LNCAP (cell line): ENCODE measurements around the gene PTPRN2.

Experiments used
- TF ChIP-seq, protein P1 (sequence below): fragments of 450-650 bp; IDR thresholded peaks from 2 replicates; pipeline ENCODE4 v1.5.1; 2017; ENCODE audit warnings: mild to moderate bottlenecking

The PTPRN2 gene

DNA sequence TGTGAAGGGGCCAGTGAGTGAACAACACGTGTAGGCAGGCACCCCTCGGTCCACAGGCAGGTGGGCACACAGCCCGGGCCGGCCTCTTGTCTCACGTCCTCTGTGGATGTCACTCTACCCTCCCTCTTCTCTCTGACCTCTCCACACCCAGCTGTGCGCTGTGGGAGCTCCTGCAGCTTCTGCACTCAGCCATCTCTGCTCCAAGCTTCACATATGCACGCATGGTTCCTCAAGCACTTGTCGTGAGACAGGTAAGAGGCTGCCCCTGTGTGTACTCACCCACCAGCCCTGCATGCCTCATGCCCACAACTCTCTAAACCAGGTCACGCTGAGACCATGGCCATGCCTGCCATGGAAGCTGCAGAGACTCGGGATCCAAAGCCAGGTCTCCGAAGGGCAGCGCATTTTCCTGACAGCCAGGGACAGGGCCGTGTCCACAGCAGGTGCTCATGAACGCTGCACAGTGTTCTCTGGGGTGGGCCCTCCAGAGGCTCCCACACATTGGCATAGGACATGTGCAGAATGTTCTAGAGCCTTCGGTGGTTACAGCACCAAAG, 477.5 kb downstream of the PTPRN2 start:
- TF ChIP-seq, protein P1, sequence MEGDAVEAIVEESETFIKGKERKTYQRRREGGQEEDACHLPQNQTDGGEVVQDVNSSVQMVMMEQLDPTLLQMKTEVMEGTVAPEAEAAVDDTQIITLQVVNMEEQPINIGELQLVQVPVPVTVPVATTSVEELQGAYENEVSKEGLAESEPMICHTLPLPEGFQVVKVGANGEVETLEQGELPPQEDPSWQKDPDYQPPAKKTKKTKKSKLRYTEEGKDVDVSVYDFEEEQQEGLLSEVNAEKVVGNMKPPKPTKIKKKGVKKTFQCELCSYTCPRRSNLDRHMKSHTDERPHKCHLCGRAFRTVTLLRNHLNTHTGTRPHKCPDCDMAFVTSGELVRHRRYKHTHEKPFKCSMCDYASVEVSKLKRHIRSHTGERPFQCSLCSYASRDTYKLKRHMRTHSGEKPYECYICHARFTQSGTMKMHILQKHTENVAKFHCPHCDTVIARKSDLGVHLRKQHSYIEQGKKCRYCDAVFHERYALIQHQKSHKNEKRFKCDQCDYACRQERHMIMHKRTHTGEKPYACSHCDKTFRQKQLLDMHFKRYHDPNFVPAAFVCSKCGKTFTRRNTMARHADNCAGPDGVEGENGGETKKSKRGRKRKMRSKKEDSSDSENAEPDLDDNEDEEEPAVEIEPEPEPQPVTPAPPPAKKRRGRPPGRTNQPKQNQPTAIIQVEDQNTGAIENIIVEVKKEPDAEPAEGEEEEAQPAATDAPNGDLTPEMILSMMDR = no peak

DNA sequence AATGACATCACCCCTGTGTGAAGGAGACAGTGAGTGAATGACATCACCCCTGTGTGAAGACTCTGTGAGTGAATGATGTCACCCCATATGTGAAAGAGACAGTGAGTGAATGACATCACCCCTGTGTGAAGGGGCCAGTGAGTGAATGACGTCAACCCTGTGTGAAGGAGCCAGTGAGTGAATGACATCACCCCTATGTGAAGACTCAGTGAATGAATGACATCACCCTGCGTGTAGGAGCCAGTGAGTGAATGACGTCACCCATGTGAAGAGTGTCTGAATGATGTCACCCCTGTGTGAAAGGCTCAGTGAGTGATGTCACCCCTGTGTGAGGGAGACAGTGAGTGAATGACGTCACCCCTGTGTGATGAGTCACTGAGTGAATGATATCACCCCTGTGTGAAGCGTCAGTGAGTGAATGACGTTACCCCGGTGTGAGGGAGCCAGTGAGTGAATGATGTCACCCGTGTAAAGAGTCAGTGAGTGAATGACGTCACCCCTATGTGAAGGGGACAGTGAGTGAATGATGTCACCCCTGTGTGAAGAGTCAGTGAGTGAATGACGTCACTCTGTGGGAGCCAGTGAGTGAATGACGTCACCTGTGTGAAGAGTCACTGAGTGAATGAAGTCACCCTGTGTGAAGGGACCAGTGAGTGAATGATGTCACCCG, 478.1 kb downstream of the PTPRN2 start:
- TF ChIP-seq, protein P1 = no peak

DNA sequence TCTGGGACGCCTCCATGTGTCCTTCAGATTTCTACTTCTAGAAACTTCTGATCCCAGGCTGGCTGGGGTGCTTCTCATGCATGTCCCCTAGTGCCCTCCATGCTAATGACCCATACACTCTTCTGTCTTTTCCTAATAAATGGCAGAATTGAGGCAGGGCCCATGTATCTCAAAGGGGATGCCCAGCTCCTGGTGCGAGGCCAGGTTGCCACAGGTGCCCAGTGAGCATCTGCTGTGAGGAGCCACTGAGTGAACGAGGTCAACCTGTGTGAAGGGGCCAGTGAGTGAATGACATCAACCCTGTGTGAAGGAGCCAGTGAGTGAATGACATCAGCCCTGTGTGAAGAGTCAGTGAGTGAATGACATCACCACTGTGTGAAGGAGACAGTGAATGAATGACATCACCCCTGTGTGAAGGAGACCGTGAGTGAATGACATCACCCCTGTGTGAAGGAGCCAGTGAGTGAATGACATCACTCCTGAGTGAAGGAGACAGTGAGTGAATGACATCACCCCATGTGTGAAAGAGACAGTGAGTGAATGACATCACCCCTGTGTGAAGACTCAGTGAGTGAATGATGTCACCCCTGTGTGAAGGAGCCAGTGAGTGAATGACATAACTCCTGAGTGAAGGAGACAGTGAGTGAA, 478.9 kb downstream of the PTPRN2 start:
- TF ChIP-seq, protein P1 = no peak

DNA sequence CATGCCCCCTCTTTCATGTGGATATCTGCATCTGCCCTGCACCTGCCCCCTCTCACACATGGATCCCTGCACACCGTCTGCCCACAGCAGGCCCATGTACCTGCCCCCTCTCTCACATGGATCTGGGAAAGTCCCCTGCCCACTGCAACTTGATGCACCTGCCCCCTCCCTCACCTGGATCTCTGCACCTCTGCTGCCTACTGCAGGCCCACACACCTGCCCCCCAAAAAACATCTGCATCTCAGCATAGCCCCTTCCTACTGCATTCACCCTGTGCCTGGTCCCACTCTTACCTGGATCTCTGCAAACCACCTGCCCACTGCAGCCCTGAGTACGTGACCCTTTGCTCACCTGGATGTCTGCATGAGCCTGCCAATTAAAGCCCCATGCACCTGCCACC, 479.8 kb downstream of the PTPRN2 start:
- TF ChIP-seq, protein P1 = no peak

DNA sequence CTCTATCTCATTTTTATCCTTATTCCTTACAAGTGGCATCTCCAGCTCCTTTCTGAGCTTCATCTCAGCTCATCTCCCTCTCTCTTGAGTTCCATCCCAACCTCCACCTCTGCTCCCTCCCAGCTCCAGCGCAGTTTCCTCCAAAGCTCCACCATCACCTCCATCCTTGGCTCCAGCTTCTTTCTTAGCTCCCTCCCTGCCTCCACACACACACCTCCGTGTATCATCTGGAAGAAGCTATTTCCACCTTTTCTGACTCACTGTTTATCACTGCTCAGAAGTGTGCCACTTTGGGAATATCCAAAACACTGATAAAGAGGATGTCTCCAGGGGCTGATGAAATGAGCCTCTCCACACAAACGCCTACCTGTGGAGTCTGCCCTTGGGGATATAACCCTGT, 481.4 kb downstream of the PTPRN2 start:
- TF ChIP-seq, protein P1 = no peak

DNA sequence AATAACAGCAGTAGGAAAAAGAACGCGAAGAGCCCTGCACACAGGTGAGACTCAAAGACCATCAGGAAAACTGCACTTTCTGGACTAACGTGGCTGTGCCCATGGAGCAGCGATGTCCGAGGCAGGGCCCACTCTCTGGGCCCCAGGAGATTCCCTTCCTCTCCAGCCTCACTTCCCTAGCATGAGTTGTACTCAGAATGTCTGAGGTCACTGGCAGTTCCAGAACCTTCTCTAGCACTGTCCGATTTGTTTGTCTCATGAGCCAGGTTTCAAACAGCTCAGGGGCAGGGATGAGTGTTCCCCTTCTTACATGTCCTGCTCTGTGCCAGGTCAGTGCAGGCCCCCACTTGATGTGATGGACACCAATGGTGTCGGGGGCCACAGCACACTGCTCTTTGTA, 484.2 kb downstream of the PTPRN2 start:
- TF ChIP-seq, protein P1 = no peak

DNA sequence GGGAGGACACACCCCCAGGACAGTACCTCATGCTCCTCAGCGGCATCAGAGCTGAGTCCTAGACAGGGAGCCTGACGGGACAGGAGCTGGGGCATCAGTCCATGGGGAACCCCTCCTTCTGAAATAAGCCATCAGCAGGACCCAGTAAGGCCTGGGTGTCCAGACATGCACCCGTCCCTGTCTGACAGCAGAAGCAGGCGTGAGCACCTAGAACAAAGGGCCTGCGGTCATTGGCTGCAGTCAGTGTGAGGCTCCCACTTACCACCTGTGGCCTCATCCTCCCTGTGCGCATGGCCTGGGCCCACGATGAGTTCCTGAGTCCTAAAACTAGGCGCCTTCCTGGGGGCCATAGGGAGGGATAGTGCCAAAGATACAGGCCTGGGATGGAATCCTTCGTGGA, 484.7 kb downstream of the PTPRN2 start:
- TF ChIP-seq, protein P1 = no peak
